Measurements from ENCODE around the gene BACE2. TPM values are rescaled to one million over a fixed set of nuclear protein-coding genes. Genes with fewer than 3 reads are reported as not detected.
"Not testable (repeated sequence)": the region's sequence is repeated elsewhere in the genome, so short reads cannot be mapped to it uniquely, and the experiment has no call there.

The BACE2 gene
- polyA plus RNA-seq, 1 donor from 2014 or later: 0.32 TPM

DNA sequence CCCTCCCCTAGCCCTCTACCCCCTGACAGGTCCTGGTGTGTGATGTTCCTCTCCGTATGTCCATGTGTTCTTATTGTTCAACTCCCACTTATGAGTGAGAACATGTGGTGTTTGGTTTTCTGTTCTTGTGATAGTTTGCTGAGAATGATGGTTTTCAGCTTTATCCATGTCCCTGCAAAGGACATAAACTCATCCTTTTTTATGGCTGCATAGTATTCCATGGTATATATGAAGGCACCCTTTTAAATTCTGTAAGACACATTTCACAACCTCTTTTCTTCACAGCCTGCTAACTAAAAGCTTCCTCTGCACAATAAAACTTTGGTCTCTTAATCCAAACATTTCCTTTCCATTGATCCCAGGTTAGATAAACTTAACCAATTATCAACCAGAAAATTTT is 88.3 kb downstream of the BACE2 start:
- not testable (repeated sequence) for H3K9ac ChIP-seq (ENCODE audit: low read length); H3K36me3 ChIP-seq (ENCODE audit: insufficient read depth, low read length); H2AFZ ChIP-seq (ENCODE audit: low read depth, low read length); H3K27ac ChIP-seq (ENCODE audit: low read length); H3K9me3 ChIP-seq (ENCODE audit: low read length); H3K4me2 ChIP-seq (ENCODE audit: low read length); H4K20me1 ChIP-seq (ENCODE audit: insufficient read depth); H3K79me2 ChIP-seq (replicated peaks; ENCODE audit: insufficient read depth, low read length); H3K4me3 ChIP-seq (ENCODE audit: low read length); H3K9me2 ChIP-seq (ENCODE audit: insufficient read depth, low read length); H3K27me3 ChIP-seq (ENCODE audit: insufficient read depth, low read depth, low read length); H3F3A ChIP-seq (ENCODE audit: insufficient read depth, low read length, poor library complexity, severe bottlenecking)

- Histone ChIP-seq H3F3A (ENCODE audit: insufficient read depth, low read length, poor library complexity, severe bottlenecking) (no peaks in the 10 kb centered on the region), H3K36me3 (ENCODE audit: insufficient read depth, low read length) (no peaks in the 10 kb centered on the region), H3K4me3 (ENCODE audit: low read length) (no peak overlapping the region), H3K9me2 (ENCODE audit: insufficient read depth, low read length) (no peaks in the 10 kb centered on the region), H3K27me3 (ENCODE audit: insufficient read depth, low read depth, low read length) (no peaks in the 10 kb centered on the region), H3K27ac (ENCODE audit: low read length) (no peak overlapping the region), H3K9ac (ENCODE audit: low read length) (no peak overlapping the region), H3K9me3 (ENCODE audit: low read length) (no peaks in the 10 kb centered on the region), H3K4me2 (ENCODE audit: low read length) (no peak overlapping the region), H2AFZ (ENCODE audit: low read depth, low read length) (no peak overlapping the region), H4K20me1 (ENCODE audit: insufficient read depth) (no peaks in the 10 kb centered on the region), H3K79me2 (replicated peaks; ENCODE audit: insufficient read depth, low read length) (no peaks in the 10 kb centered on the region)
- no peak for TF ChIP-seq REST (IDR thresholded peaks at IDR 0.05; ENCODE audit: borderline replicate concordance)
- no peak for TF ChIP-seq SMC3 (conservative IDR thresholded peaks at IDR 0.05; ENCODE audit: poor library complexity)
These were observed 89.1 kb downstream of the BACE2 start for GRCh38 chr21:41256771-41257702.

GRCh38 chr21:41258617-41259016 is 90.7 kb downstream of the BACE2 start:
- Histone ChIP-seq H3K9ac (ENCODE audit: low read length) (no peak overlapping the region), H3K27me3 (ENCODE audit: insufficient read depth, low read depth, low read length) (no peaks in the 10 kb centered on the region), H3K36me3 (ENCODE audit: insufficient read depth, low read length) (no peaks in the 10 kb centered on the region), H3K9me3 (ENCODE audit: low read length) (no peaks in the 10 kb centered on the region), H3F3A (ENCODE audit: insufficient read depth, low read length, poor library complexity, severe bottlenecking) (no peaks in the 10 kb centered on the region), H2AFZ (ENCODE audit: low read depth, low read length) (no peak overlapping the region), H4K20me1 (ENCODE audit: insufficient read depth) (no peaks in the 10 kb centered on the region), H3K4me2 (ENCODE audit: low read length) (no peak overlapping the region), H3K9me2 (ENCODE audit: insufficient read depth, low read length) (no peaks in the 10 kb centered on the region), H3K27ac (ENCODE audit: low read length) (no peak overlapping the region), H3K79me2 (replicated peaks; ENCODE audit: insufficient read depth, low read length) (no peaks in the 10 kb centered on the region), H3K4me3 (ENCODE audit: low read length) (no peak overlapping the region)
- TF ChIP-seq EP300 (conservative IDR thresholded peaks at IDR 0.05; ENCODE audit: poor library complexity, severe bottlenecking) (no peak), EZH2 (IDR thresholded peaks at IDR 0.05; ENCODE audit: borderline replicate concordance, insufficient read depth, low read length, poor library complexity, severe bottlenecking) (no peak), POLR2AphosphoS5 (IDR thresholded peaks at IDR 0.05) (no peak)
